ENCODE measurements around the gene PDZK1.
A peak's percentile ranks its signal among the peaks of the same experiment; 100 is the strongest.
"Not testable (repeated sequence)": the region's sequence is repeated elsewhere in the genome, so short reads cannot be mapped to it uniquely, and the experiment has no call there.

The PDZK1 gene

DNA sequence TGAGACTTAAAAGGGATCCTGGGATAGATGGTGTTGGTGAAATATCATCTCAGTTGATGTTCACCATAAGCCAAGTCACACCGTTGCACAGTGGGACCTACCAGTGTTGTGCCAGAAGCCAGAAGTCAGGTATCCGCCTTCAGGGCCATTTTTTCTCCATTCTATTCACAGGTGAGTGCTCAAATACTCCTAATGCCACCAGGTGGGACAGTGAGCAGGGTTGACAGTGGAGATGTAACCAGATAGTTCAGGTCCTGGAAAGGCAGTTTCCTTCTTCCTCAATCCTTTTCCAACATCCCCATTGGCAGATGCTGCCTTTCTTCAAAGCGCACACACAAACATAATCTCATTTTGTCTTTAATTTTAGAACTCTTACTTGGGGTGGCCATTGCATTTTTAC, 23.7 kb upstream of the PDZK1 start:
- in situ Hi-C loops (cut with MboI; ENCODE audit: low sequenced_read_pairs, unreplicated experiment): no loop called here
- no peak for DNase-seq (ENCODE audit: low spot score)
- TF ChIP-seq, protein P1, sequence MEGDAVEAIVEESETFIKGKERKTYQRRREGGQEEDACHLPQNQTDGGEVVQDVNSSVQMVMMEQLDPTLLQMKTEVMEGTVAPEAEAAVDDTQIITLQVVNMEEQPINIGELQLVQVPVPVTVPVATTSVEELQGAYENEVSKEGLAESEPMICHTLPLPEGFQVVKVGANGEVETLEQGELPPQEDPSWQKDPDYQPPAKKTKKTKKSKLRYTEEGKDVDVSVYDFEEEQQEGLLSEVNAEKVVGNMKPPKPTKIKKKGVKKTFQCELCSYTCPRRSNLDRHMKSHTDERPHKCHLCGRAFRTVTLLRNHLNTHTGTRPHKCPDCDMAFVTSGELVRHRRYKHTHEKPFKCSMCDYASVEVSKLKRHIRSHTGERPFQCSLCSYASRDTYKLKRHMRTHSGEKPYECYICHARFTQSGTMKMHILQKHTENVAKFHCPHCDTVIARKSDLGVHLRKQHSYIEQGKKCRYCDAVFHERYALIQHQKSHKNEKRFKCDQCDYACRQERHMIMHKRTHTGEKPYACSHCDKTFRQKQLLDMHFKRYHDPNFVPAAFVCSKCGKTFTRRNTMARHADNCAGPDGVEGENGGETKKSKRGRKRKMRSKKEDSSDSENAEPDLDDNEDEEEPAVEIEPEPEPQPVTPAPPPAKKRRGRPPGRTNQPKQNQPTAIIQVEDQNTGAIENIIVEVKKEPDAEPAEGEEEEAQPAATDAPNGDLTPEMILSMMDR (IDR thresholded peaks at IDR 0.05; ENCODE audit: borderline replicate concordance, control extremely low read depth, extremely low read depth, insufficient read depth, missing control alignments): no peak

DNA sequence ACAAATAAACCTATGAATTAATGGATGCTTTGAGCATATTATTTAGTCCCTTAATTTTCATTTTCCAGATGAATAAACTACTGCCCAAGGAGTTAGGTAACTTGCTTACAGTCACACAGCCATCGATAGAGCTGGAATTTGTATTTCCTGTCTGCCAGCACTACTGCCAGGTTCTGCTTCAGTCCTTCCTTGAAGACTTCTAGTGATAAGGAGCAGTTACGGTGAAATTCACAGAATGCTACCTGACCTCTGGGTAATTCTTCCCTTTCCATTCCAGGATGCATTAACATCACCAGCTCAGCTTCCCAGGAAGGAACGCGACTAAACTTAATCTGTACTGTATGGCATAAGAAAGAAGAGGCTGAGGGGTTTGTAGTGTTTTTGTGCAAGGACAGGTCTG, 23.3 kb upstream of the PDZK1 start:
- in situ Hi-C loops (cut with MboI; ENCODE audit: low sequenced_read_pairs, unreplicated experiment): no loop called here

GRCh38 chr1:145729666-145730436, 22.7 kb upstream of the PDZK1 start:
- in situ Hi-C loops (cut with MboI; ENCODE audit: low sequenced_read_pairs, unreplicated experiment): no loop called here
- TF ChIP-seq, protein P1 (IDR thresholded peaks at IDR 0.05; ENCODE audit: borderline replicate concordance, control extremely low read depth, extremely low read depth, insufficient read depth, missing control alignments): no peak

More for the DNA sequence above, 23.3 kb upstream of the PDZK1 start:
- TF ChIP-seq, protein P1 (IDR thresholded peaks at IDR 0.05; ENCODE audit: borderline replicate concordance, control extremely low read depth, extremely low read depth, insufficient read depth, missing control alignments): no peak
- DNase-seq (ENCODE audit: low spot score): no peak

GRCh38 chr1:145729196-145729595, 22.0 kb upstream of the PDZK1 start:
- TF ChIP-seq, protein P1 (IDR thresholded peaks at IDR 0.05; ENCODE audit: borderline replicate concordance, control extremely low read depth, extremely low read depth, insufficient read depth, missing control alignments): no peak
- in situ Hi-C loops (cut with MboI; ENCODE audit: low sequenced_read_pairs, unreplicated experiment): no loop called here
- no peak for DNase-seq (ENCODE audit: low spot score)

More at GRCh38 chr1:145729666-145730436, 22.7 kb upstream of the PDZK1 start:
- DNase-seq (ENCODE audit: low spot score): no peak

GRCh38 chr1:145726193-145726592, 19.0 kb upstream of the PDZK1 start:
- DNase-seq (ENCODE audit: low spot score); in situ Hi-C loops (cut with MboI; ENCODE audit: low sequenced_read_pairs, unreplicated experiment): not testable (repeated sequence)

DNA sequence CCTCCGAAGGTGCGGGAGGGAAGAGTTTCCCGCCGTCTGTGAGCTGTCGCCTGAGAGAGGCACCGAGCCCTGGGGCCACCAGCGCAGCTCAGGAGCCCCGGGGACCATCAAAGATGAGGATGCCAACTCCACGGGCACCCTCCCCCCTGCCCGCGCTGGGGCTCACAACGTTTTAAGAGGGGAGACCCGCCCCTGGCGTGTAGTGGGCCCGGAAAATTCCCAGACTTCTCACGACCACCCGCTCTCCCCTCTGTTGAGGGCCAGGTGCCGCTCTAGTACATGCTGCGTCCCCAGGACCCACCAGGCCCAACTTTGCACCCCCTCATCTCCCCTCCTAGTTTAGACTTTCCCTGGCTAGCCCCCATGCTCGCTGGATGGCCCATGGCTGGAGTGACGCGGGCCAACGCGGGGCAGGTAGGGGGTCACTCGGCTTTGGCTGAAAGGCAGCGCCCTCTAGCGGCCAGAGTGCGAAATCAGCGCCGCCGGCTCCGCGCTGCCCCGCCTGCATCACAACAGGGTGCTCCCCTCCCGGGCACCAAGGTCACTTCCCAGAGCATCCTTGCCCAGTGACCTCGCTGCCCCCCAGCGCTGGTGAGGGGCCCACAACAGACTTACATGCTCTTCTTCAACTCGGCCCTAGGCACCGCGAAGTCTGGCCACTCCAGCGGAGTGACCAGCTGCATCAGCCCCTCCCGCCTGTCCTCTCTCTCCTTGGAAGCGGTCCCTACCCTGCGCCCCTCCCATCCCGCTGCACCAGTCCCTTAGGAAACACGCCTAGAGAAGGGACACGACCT, 13.9 kb upstream of the PDZK1 start:
- TF ChIP-seq, protein P1 (IDR thresholded peaks at IDR 0.05; ENCODE audit: borderline replicate concordance, control extremely low read depth, extremely low read depth, insufficient read depth, missing control alignments): peak; percentile 94
- DNase-seq (ENCODE audit: low spot score): peak; percentile 84
- in situ Hi-C loops (cut with MboI; ENCODE audit: low sequenced_read_pairs, unreplicated experiment): no loop called here

GRCh38 chr1:145720556-145720877, 13.3 kb upstream of the PDZK1 start:
- TF ChIP-seq, protein P1 (IDR thresholded peaks at IDR 0.05; ENCODE audit: borderline replicate concordance, control extremely low read depth, extremely low read depth, insufficient read depth, missing control alignments): no peak
- in situ Hi-C loops (cut with MboI; ENCODE audit: low sequenced_read_pairs, unreplicated experiment): no loop called here
- DNase-seq (ENCODE audit: low spot score): no peak

All from GM13976 (cell line).